Natural killer cell (primary cell): Measurements from ENCODE around the gene ZNF800. TPM values are rescaled to one million over a fixed set of nuclear protein-coding genes. Genes with fewer than 3 reads are reported as not detected.
A peak's percentile ranks its signal among the peaks of the same experiment; 100 is the strongest.

Experiments
- ATAC-seq, 3 donors: fragments of 150-1000 bp in 2 of 3; fragments of 200-7000 bp in 1 of 3; cut with Tn5 transposase; 1 replicate in 1 of 3; 2 replicates in 2 of 3; pipeline ENCODE4 v1.10.0; 2021; ENCODE audit warnings: mild to moderate bottlenecking in 2 of 3, moderate library complexity in 2 of 3
- DNase-seq, 2 donors: peaks; one replicate each; pipeline versions ENCODE4 v3.0.0 to v3.0.0-alpha.2; 2013 to 2021; ENCODE audit warnings: mixed read lengths in 1 of 2
- H3K27ac ChIP-seq: one replicate; pipeline ENCODE4 v1.5.1; 2013; ENCODE audit warnings: mild to moderate bottlenecking, low read length
- H3K27me3 ChIP-seq: one replicate; pipeline ENCODE4 v1.6.1; 2013; ENCODE audit warnings: low read length; ENCODE audit not compliant: control insufficient read depth, insufficient read depth
- H3K36me3 ChIP-seq: one replicate; pipeline ENCODE4 v1.6.1; 2013; ENCODE audit warnings: low read length; ENCODE audit not compliant: control insufficient read depth, insufficient read depth
- H3K4me1 ChIP-seq: one replicate; pipeline ENCODE4 v1.6.1; 2013; ENCODE audit warnings: low read length; ENCODE audit not compliant: control insufficient read depth, insufficient read depth
- H3K4me3 ChIP-seq: one replicate; pipeline ENCODE4 v1.5.1; 2013; ENCODE audit warnings: low read length
- H3K9me3 ChIP-seq: one replicate; pipeline ENCODE4 v1.6.1; 2013; ENCODE audit warnings: low read length; ENCODE audit not compliant: control insufficient read depth, insufficient read depth
- H3K27ac Mint-ChIP-seq, 2 donors: one replicate each; pipeline ENCODE4 v1.8.0; 2022; ENCODE audit warnings: mild to moderate bottlenecking in 2 of 2, mixed read lengths in 2 of 2, moderate library complexity in 1 of 2
- H3K27me3 Mint-ChIP-seq, 2 donors: one replicate each; pipeline ENCODE4 v1.8.0; 2022; ENCODE audit warnings: low read depth in 2 of 2, mixed read lengths in 2 of 2
- H3K36me3 Mint-ChIP-seq: one replicate; pipeline ENCODE4 v1.8.0; 2022; ENCODE audit warnings: mixed read lengths
- H3K4me1 Mint-ChIP-seq, 2 donors: one replicate each; pipeline ENCODE4 v1.8.0; 2022; ENCODE audit warnings: mixed read lengths in 2 of 2
- H3K4me3 Mint-ChIP-seq: one replicate; pipeline ENCODE4 v1.8.0; 2022; ENCODE audit warnings: mild to moderate bottlenecking, moderate library complexity, mixed read lengths
- H3K9me3 Mint-ChIP-seq, 2 donors: one replicate each; pipeline ENCODE4 v1.8.0; 2022; ENCODE audit warnings: mixed read lengths in 2 of 2
- CTCF ChIP-seq: fragments of 200-600 bp; IDR thresholded peaks from one replicate; pipeline ENCODE4 v1.8.0; 2022; ENCODE audit warnings: antibody characterized with exemption
- WGBS: methylation state at CpG from one replicate; pipeline ENCODE4 v1.1.7; 2013; ENCODE audit warnings: missing lambda C conversion rate; ENCODE audit not compliant: insufficient coverage; 5-methylcytosine and 5-hydroxymethylcytosine counted together
- intact Hi-C: fragments of 100-400 bp; cut with micrococcal nuclease; formaldehyde crosslinking; loops from one replicate; pipeline ENCODE4 v1.14.2; 2022
- total RNA-seq, 4 donors: library from RNA; stranded (reverse); fragments of 120-200 nt in 1 of 4; gene quantifications; one replicate each; pipeline versions ENCODE4 v1.2.3 to v1.2.4, GENCODE V29; 2013 to 2022

The ZNF800 gene
- total RNA-seq, 3 donors from 2014 or later (not counting 1 experiment from before 2014, with no cell fraction given), result 93.3 to 107 (median 101) TPM

GRCh38 chr7:127350586-127350985 lies 41.9 kb downstream of the ZNF800 start:
- Histone ChIP-seq H3K27me3 (no peaks in the 10 kb centered on the region), H3K36me3 (no peaks in the 10 kb centered on the region), H3K4me3 (no peak overlapping the region), H3K9me3 (no peaks in the 10 kb centered on the region), H3K4me1 (peaks cover 7% of the 10 kb centered on the region), H3K27ac (no peak overlapping the region)
- DNase-seq, result no peak
- WGBS, result 89% methylated on average over 3 of the region's 3 CpGs
- no peaks in the 10 kb centered on the region for H3K36me3 Mint-ChIP-seq
- no peak for ATAC-seq
- H3K9me3 Mint-ChIP-seq, result no peaks in the 10 kb centered on the region
- intact Hi-C loops, result no loop called here
- peaks cover 25 to 41% of the 10 kb centered on the region in 2 donors for H3K4me1 Mint-ChIP-seq
- peak overlapping the region; percentile 17 to 56 for H3K27ac Mint-ChIP-seq
- H3K4me3 Mint-ChIP-seq, result no peak overlapping the region
- TF ChIP-seq CTCF, result no peak
- peaks cover 0 to 2% of the 10 kb centered on the region in 2 donors for H3K27me3 Mint-ChIP-seq

- H3K27ac Mint-ChIP-seq, result peak overlapping the region in 1 of 2 donors; percentile 17
- DNase-seq, result no peak
- intact Hi-C loops, result no loop called here
- ATAC-seq, result no peak
- Histone ChIP-seq H3K36me3 (no peaks in the 10 kb centered on the region), H3K4me3 (no peak overlapping the region), H3K4me1 (peaks cover 7% of the 10 kb centered on the region), H3K27me3 (no peaks in the 10 kb centered on the region), H3K27ac (no peak overlapping the region), H3K9me3 (no peaks in the 10 kb centered on the region)
- no peaks in the 10 kb centered on the region for H3K36me3 Mint-ChIP-seq
- peaks cover 20 to 38% of the 10 kb centered on the region in 2 donors for H3K4me1 Mint-ChIP-seq
- 88% methylated on average over 6 of the region's 7 CpGs for WGBS
- TF ChIP-seq CTCF, result no peak
- H3K4me3 Mint-ChIP-seq, result no peak overlapping the region
- H3K27me3 Mint-ChIP-seq, result peaks cover 0 to 2% of the 10 kb centered on the region in 2 donors
- H3K9me3 Mint-ChIP-seq, result no peaks in the 10 kb centered on the region
Measured at GRCh38 chr7:127349881-127350280, 42.6 kb downstream of the ZNF800 start.

- peaks cover 7% of the 10 kb centered on the region for H3K4me1 ChIP-seq
- intact Hi-C loops, result no loop called here
- DNase-seq (no peak), ATAC-seq (no peak)
- H3K27ac ChIP-seq, result no peak overlapping the region
- Mint-ChIP-seq H3K27me3 (peaks cover 0 to 2% of the 10 kb centered on the region in 2 donors), H3K9me3 (no peaks in the 10 kb centered on the region), H3K27ac (peak overlapping the region in 1 of 2 donors; percentile 11), H3K4me1 (peaks cover 16 to 38% of the 10 kb centered on the region in 2 donors), H3K4me3 (peak overlapping the region; percentile 35), H3K36me3 (no peaks in the 10 kb centered on the region)
- H3K27me3 ChIP-seq, result no peaks in the 10 kb centered on the region
- whole genome bisulfite sequencing, result 100% methylated on average over 2 of the region's 3 CpGs
- H3K36me3 ChIP-seq, result no peaks in the 10 kb centered on the region
- peak overlapping the region; percentile 35 for H3K4me3 ChIP-seq
- H3K9me3 ChIP-seq, result no peaks in the 10 kb centered on the region
- TF ChIP-seq CTCF, result no peak
Measured at GRCh38 chr7:127348247-127348631, 44.3 kb downstream of the ZNF800 start.
